NCI-H69 (cell line): Measurements from ENCODE around the gene PRKAR2A.
"Not testable (repeated sequence)": the region's sequence is repeated elsewhere in the genome, so short reads cannot be mapped to it uniquely, and the experiment has no call there.

Source experiments
- DNase-seq: peaks from one replicate; lab custom pipeline; 2025; lab: John Stamatoyannopoulos, UW

PRKAR2A gene

GRCh38 chr3:48778565-48778964 lies 69.1 kb downstream of the PRKAR2A start:
- DNase-seq = not testable (repeated sequence)

GRCh38 chr3:48776854-48777253 lies 70.8 kb downstream of the PRKAR2A start:
- DNase-seq = no peak

- no peak for DNase-seq
Observed at GRCh38 chr3:48770192-48770502, 77.5 kb downstream of the PRKAR2A start.

GRCh38 chr3:48765376-48765775 lies 82.3 kb downstream of the PRKAR2A start:
- DNase-seq = peak; percentile 44

GRCh38 chr3:48762816-48763215 lies 84.9 kb downstream of the PRKAR2A start:
- DNase-seq = no peak

GRCh38 chr3:48759991-48760540 lies 87.6 kb downstream of the PRKAR2A start:
- not testable (repeated sequence) for DNase-seq

- not testable (repeated sequence) for DNase-seq
Observed at GRCh38 chr3:48759531-48759930, 88.1 kb downstream of the PRKAR2A start.

- DNase-seq = no peak
Observed at GRCh38 chr3:48759071-48759470, 88.6 kb downstream of the PRKAR2A start.

- DNase-seq = no peak
Observed at GRCh38 chr3:48756640-48757039, 91.0 kb downstream of the PRKAR2A start.

- no peak for DNase-seq
Observed at GRCh38 chr3:48750856-48751255, 96.8 kb downstream of the PRKAR2A start.

GRCh38 chr3:48748754-48749153 lies 98.9 kb downstream of the PRKAR2A start:
- DNase-seq = no peak

GRCh38 chr3:48747706-48748105 lies 100.0 kb downstream of the PRKAR2A start:
- DNase-seq = peak; percentile 34

GRCh38 chr3:48747015-48747615 lies 100.6 kb downstream of the PRKAR2A start:
- no peak for DNase-seq

- no peak for DNase-seq
Observed at GRCh38 chr3:48743773-48744172, 103.9 kb downstream of the PRKAR2A start.

GRCh38 chr3:48741226-48741625 lies 106.4 kb downstream of the PRKAR2A start:
- not testable (repeated sequence) for DNase-seq

- DNase-seq = peak; percentile 24
Observed at GRCh38 chr3:48739955-48740823, 107.5 kb downstream of the PRKAR2A start.

- no peak for DNase-seq
Observed at GRCh38 chr3:48739617-48739954, 108.1 kb downstream of the PRKAR2A start.

GRCh38 chr3:48738926-48739616 lies 108.6 kb downstream of the PRKAR2A start:
- DNase-seq = no peak

- DNase-seq = no peak
Observed at GRCh38 chr3:48738144-48738536, 109.5 kb downstream of the PRKAR2A start.

- peak; percentile 57 for DNase-seq
Observed at GRCh38 chr3:48735075-48735767, 112.5 kb downstream of the PRKAR2A start.

- DNase-seq = not testable (repeated sequence)
Observed at GRCh38 chr3:48734541-48734940, 113.1 kb downstream of the PRKAR2A start.
